H9 (cell line): Measurements from ENCODE around the gene NCKAP5. TPM values are rescaled to one million over a fixed set of nuclear protein-coding genes. Genes with fewer than 3 reads are reported as not detected.

Experiments
- DNase-seq: peaks from one replicate; pipeline ENCODE4 v3.0.0-alpha.2; 2017
- H2AFZ ChIP-seq: one replicate; pipeline ENCODE4 v1.6.1; 2013; ENCODE audit warnings: mild to moderate bottlenecking, low read length, control low read depth, moderate library complexity
- H2AK5ac ChIP-seq: 2 replicates; pipeline ENCODE4 v1.6.1; 2013; ENCODE audit warnings: low read length, control low read depth, mixed read lengths; ENCODE audit not compliant: insufficient read length
- H2BK120ac ChIP-seq: one replicate; pipeline ENCODE4 v1.6.1; 2013; ENCODE audit warnings: low read depth, mild to moderate bottlenecking, low read length, control low read depth, inconsistent platforms; ENCODE audit not compliant: poor library complexity, severe bottlenecking
- H2BK12ac ChIP-seq: 2 replicates; pipeline ENCODE4 v1.6.1; 2013; ENCODE audit warnings: low read length, control low read depth, mixed read lengths, low read depth; ENCODE audit not compliant: insufficient read length
- H2BK15ac ChIP-seq: 2 replicates; pipeline ENCODE4 v1.6.1; 2013; ENCODE audit warnings: low read depth, low read length, control low read depth
- H2BK20ac ChIP-seq: one replicate; pipeline ENCODE4 v1.6.1; 2013; ENCODE audit warnings: low read depth, mild to moderate bottlenecking, low read length, control low read depth, inconsistent platforms; ENCODE audit not compliant: poor library complexity, severe bottlenecking
- H2BK5ac ChIP-seq: 2 replicates; pipeline ENCODE4 v1.6.1; 2013; ENCODE audit warnings: low read length, control low read depth, mixed read lengths; ENCODE audit not compliant: insufficient read length
- H3K14ac ChIP-seq: 2 replicates; pipeline ENCODE4 v1.6.1; 2013; ENCODE audit warnings: low read length, control low read depth; ENCODE audit not compliant: insufficient read depth
- H3K18ac ChIP-seq: 2 replicates; pipeline ENCODE4 v1.6.1; 2013; ENCODE audit warnings: low read depth, mild to moderate bottlenecking, mixed read lengths, low read length, control low read depth; ENCODE audit not compliant: insufficient read length
- H3K23ac ChIP-seq: 2 replicates; pipeline ENCODE4 v1.6.1; 2013; ENCODE audit warnings: low read length, control low read depth, mixed read lengths, low read depth; ENCODE audit not compliant: insufficient read length
- H3K23me2 ChIP-seq: 2 replicates; pipeline ENCODE4 v1.6.1; 2013; ENCODE audit warnings: low read depth, mild to moderate bottlenecking, mixed read lengths, low read length, control low read depth; ENCODE audit not compliant: insufficient read length, poor library complexity, severe bottlenecking
- H3K27ac ChIP-seq: 2 replicates; pipeline ENCODE4 v1.5.1; 2013; ENCODE audit warnings: low read length, control low read depth, mixed read lengths, low read depth; ENCODE audit not compliant: insufficient read length
- H3K27me3 ChIP-seq: 2 replicates; pipeline ENCODE4 v1.6.1; 2013; ENCODE audit warnings: low read length, control low read depth, inconsistent platforms; ENCODE audit not compliant: insufficient read depth
- H3K4ac ChIP-seq: 2 replicates; pipeline ENCODE4 v1.6.1; 2013; ENCODE audit warnings: low read depth, mild to moderate bottlenecking, control low read depth, inconsistent platforms, low read length, moderate library complexity
- H3K4me1 ChIP-seq: 2 replicates; pipeline ENCODE4 v1.6.1; 2013; ENCODE audit warnings: low read length, control low read depth, inconsistent platforms; ENCODE audit not compliant: insufficient read depth
- H3K4me2 ChIP-seq: 2 replicates; pipeline ENCODE4 v1.6.1; 2013; ENCODE audit warnings: low read length, control low read depth, mixed read lengths; ENCODE audit not compliant: insufficient read length, insufficient read depth
- H3K56ac ChIP-seq: 2 replicates; pipeline ENCODE4 v1.6.1; 2013; ENCODE audit warnings: low read depth, mild to moderate bottlenecking, mixed read lengths, low read length, control low read depth; ENCODE audit not compliant: insufficient read length
- H3K79me1 ChIP-seq: 2 replicates; pipeline ENCODE4 v1.6.1; 2013; ENCODE audit warnings: low read depth, mild to moderate bottlenecking, moderate library complexity, low read length, control low read depth, inconsistent platforms; ENCODE audit not compliant: insufficient read depth, poor library complexity, severe bottlenecking
- H3K79me2 ChIP-seq: 2 replicates; pipeline ENCODE4 v1.6.1; 2013; ENCODE audit warnings: low read length, control low read depth, inconsistent platforms; ENCODE audit not compliant: insufficient read depth
- H3K9ac ChIP-seq: 2 replicates; pipeline ENCODE4 v1.6.1; 2013; ENCODE audit warnings: low read length, control low read depth, mixed read lengths; ENCODE audit not compliant: insufficient read length; ENCODE audit errors: extremely low read depth
- H3K9me3 ChIP-seq: one replicate; pipeline ENCODE4 v1.6.1; 2013; ENCODE audit warnings: low read depth, low read length, inconsistent platforms; ENCODE audit not compliant: control insufficient read depth
- H3T11ph ChIP-seq: one replicate; pipeline ENCODE4 v1.6.1; 2013; ENCODE audit warnings: mild to moderate bottlenecking, low read length, control low read depth, inconsistent platforms
- H4K20me1 ChIP-seq: one replicate; pipeline ENCODE4 v1.6.1; 2013; ENCODE audit not compliant: control insufficient read depth, insufficient read length, insufficient read depth
- H4K5ac ChIP-seq: 2 replicates; pipeline ENCODE4 v1.6.1; 2013; ENCODE audit warnings: low read depth, mild to moderate bottlenecking, mixed read lengths, low read length, control low read depth; ENCODE audit not compliant: insufficient read length
- H4K8ac ChIP-seq: replicated peaks from 2 replicates; pipeline ENCODE4 v1.6.1; 2013; ENCODE audit warnings: low read length, control low read depth, mixed read lengths, low read depth; ENCODE audit not compliant: insufficient read length
- H4K91ac ChIP-seq: 2 replicates; pipeline ENCODE4 v1.6.1; 2013; ENCODE audit warnings: low read depth, mild to moderate bottlenecking, moderate library complexity, mixed read lengths, low read length, control low read depth; ENCODE audit not compliant: insufficient read length
- H3K27ac Mint-ChIP-seq, 3 experiments: 2 replicates in 2 of 3; 3 replicates in 1 of 3; pipeline ENCODE4 v1.8.0; 2020 to 2021; ENCODE audit warnings: mixed read lengths in 3 of 3, mild to moderate bottlenecking in 1 of 3, moderate library complexity in 1 of 3
- H3K27me3 Mint-ChIP-seq: 2 replicates; pipeline ENCODE4 v1.8.0; 2021; ENCODE audit warnings: low read depth, mild to moderate bottlenecking, moderate library complexity, mixed read lengths
- H3K36me3 Mint-ChIP-seq, 3 experiments: 2 replicates in 2 of 3; 3 replicates in 1 of 3; pipeline ENCODE4 v1.8.0; 2020 to 2021; ENCODE audit warnings: low read depth in 3 of 3, mixed read lengths in 3 of 3; ENCODE audit not compliant: insufficient read depth in 1 of 3
- H3K4me1 Mint-ChIP-seq, 2 experiments: 2 replicates each; pipeline ENCODE4 v1.8.0; 2020; ENCODE audit warnings: mixed read lengths in 2 of 2
- H3K4me3 Mint-ChIP-seq, 2 experiments: 2 replicates in 1 of 2; 3 replicates in 1 of 2; pipeline ENCODE4 v1.8.0; 2020 to 2021; ENCODE audit warnings: mild to moderate bottlenecking in 2 of 2, mixed read lengths in 2 of 2, moderate library complexity in 1 of 2
- H3K9me3 Mint-ChIP-seq, 2 experiments: 2 replicates in 1 of 2; 3 replicates in 1 of 2; pipeline ENCODE4 v1.8.0; 2020; ENCODE audit warnings: mild to moderate bottlenecking in 2 of 2, mixed read lengths in 2 of 2, moderate library complexity in 1 of 2
- WGBS: extraction: QIAGEN DNeasy Blood & Tissue Kit; methylation state at CpG from one replicate; pipeline ENCODE4 v1.1.7; 2013; ENCODE audit warnings: missing lambda C conversion rate, low lambda C conversion rate, mixed read lengths; ENCODE audit not compliant: insufficient read length; ENCODE audit errors: extremely low coverage; 5-methylcytosine and 5-hydroxymethylcytosine counted together
- total RNA-seq: library from RNA; stranded (reverse); gene quantifications from 2 replicates; pipeline ENCODE4 v1.2.1, GENCODE V29; 2021
- TF ChIP-seq, protein P1 (sequence below): fragments of 200-600 bp; sonication (generic); conservative IDR thresholded peaks from 3 replicates; pipeline ENCODE4 v1.8.0; 2021; ENCODE audit warnings: antibody characterized with exemption, mild to moderate bottlenecking

NCKAP5 gene
- total RNA-seq, 1 experiment from 2014 or later = 0.26 TPM

DNA sequence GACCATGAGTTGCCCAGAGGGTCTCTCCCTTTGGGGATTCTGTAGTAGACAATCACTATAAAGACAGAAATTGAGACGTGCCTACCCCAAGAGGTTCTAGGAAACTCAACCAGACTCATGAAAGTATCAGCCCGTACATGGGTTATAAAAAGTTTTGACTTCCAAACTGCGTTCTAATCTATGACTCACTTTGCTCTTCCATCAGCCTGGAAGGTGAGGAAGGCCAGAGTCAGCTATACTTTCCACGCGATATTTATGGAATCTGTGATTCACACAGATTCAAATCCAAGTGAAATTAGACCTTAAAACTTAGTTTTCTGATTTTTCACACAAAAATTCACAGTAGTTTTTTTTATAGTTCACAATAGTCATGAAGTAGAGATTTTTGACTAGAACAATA lies 890.6 kb downstream of the NCKAP5 start:
- Histone ChIP-seq H4K8ac (no peak overlapping the region), H2BK120ac (no peak overlapping the region), H4K20me1 (no peaks in the 10 kb centered on the region), H3K27ac (no peak overlapping the region), H2AFZ (no peak overlapping the region), H3K4me1 (no peaks in the 10 kb centered on the region), H2BK20ac (no peak overlapping the region), H3K4ac (no peak overlapping the region), H3K79me2 (no peaks in the 10 kb centered on the region), H3K23me2 (no peaks in the 10 kb centered on the region), H4K91ac (no peak overlapping the region), H3K14ac (no peak overlapping the region), H3K23ac (no peak overlapping the region), H3K4me2 (no peak overlapping the region), H2BK12ac (no peak overlapping the region), H3K9ac (no peak overlapping the region), H4K5ac (no peak overlapping the region), H3K18ac (no peak overlapping the region), H3K56ac (no peak overlapping the region), H3T11ph (no peak overlapping the region), H2BK5ac (no peak overlapping the region), H3K9me3 (no peaks in the 10 kb centered on the region), H2BK15ac (no peak overlapping the region), H3K79me1 (no peaks in the 10 kb centered on the region), H3K27me3 (no peaks in the 10 kb centered on the region; the same call in 1 of the 2 replicates), H2AK5ac (no peak overlapping the region)
- H3K27ac Mint-ChIP-seq = no peak overlapping the region
- TF ChIP-seq, protein P1, sequence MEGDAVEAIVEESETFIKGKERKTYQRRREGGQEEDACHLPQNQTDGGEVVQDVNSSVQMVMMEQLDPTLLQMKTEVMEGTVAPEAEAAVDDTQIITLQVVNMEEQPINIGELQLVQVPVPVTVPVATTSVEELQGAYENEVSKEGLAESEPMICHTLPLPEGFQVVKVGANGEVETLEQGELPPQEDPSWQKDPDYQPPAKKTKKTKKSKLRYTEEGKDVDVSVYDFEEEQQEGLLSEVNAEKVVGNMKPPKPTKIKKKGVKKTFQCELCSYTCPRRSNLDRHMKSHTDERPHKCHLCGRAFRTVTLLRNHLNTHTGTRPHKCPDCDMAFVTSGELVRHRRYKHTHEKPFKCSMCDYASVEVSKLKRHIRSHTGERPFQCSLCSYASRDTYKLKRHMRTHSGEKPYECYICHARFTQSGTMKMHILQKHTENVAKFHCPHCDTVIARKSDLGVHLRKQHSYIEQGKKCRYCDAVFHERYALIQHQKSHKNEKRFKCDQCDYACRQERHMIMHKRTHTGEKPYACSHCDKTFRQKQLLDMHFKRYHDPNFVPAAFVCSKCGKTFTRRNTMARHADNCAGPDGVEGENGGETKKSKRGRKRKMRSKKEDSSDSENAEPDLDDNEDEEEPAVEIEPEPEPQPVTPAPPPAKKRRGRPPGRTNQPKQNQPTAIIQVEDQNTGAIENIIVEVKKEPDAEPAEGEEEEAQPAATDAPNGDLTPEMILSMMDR = no peak
- no peak for DNase-seq
- WGBS = no CpG with 5 or more reads among the region's 5 CpGs
- peaks cover 16% of the 10 kb centered on the region for H3K27me3 Mint-ChIP-seq
- no peaks in the 10 kb centered on the region; a peak in 1 of 5 replicates for H3K9me3 Mint-ChIP-seq
- H3K4me3 Mint-ChIP-seq = no peak overlapping the region
- H3K36me3 Mint-ChIP-seq = no peaks in the 10 kb centered on the region
- no peaks in the 10 kb centered on the region for H3K4me1 Mint-ChIP-seq
